Astrocyte (in vitro differentiated cells and primary cell): ENCODE results near the gene LTBP3. TPM values are rescaled to one million over a fixed set of nuclear protein-coding genes. Genes with fewer than 3 reads are reported as not detected.

Experiments
- DNase-seq: peaks from one replicate; pipeline ENCODE4 v3.0.0-alpha.2; 2010; ENCODE audit warnings: low read depth
- FAIRE-seq: peaks from 2 replicates; lab custom pipeline; 2011; peaks lifted over from hg19 to GRCh38; lab: Jason Lieb, UNC
- H2AFZ ChIP-seq: 2 replicates; pipeline ENCODE4 v1.6.0; 2012; ENCODE audit warnings: low read depth, low read length, inconsistent platforms
- H3K27ac ChIP-seq: 2 replicates; pipeline ENCODE4 v1.5.1; 2011; ENCODE audit warnings: low read depth, low read length, inconsistent platforms
- H3K27me3 ChIP-seq: 2 replicates; pipeline ENCODE4 v1.6.0; 2011; ENCODE audit warnings: low read length, inconsistent platforms; ENCODE audit not compliant: insufficient read depth
- H3K36me3 ChIP-seq: 2 replicates; pipeline ENCODE4 v1.5.1; 2011; ENCODE audit warnings: low read length, inconsistent platforms; ENCODE audit not compliant: insufficient read depth
- H3K4me1 ChIP-seq: 2 replicates; pipeline ENCODE4 v1.5.1; 2011; ENCODE audit warnings: low read length, inconsistent platforms; ENCODE audit not compliant: insufficient read depth
- H3K4me2 ChIP-seq: 2 replicates; pipeline ENCODE4 v1.6.0; 2012; ENCODE audit warnings: low read length, inconsistent platforms
- H3K4me3 ChIP-seq: 2 replicates; pipeline ENCODE4 v1.5.1; 2011; ENCODE audit warnings: low read depth, mild to moderate bottlenecking, low read length, inconsistent platforms; ENCODE audit not compliant: insufficient read depth
- H3K79me2 ChIP-seq: 2 replicates; pipeline ENCODE4 v1.6.0; 2012; ENCODE audit warnings: mild to moderate bottlenecking, low read length, inconsistent platforms; ENCODE audit not compliant: insufficient read depth
- H3K9ac ChIP-seq: 2 replicates; pipeline ENCODE4 v1.6.0; 2012; ENCODE audit warnings: mild to moderate bottlenecking, low read length, inconsistent platforms
- H3K9me3 ChIP-seq: 2 replicates; pipeline ENCODE4 v1.5.1; 2012; ENCODE audit warnings: low read depth, mild to moderate bottlenecking, low read length, inconsistent platforms; ENCODE audit not compliant: insufficient read depth
- H4K20me1 ChIP-seq: 2 replicates; pipeline ENCODE4 v1.6.0; 2012; ENCODE audit warnings: low read length, inconsistent platforms; ENCODE audit not compliant: insufficient read depth
- H3K27ac Mint-ChIP-seq: one replicate; pipeline ENCODE4 v1.8.0; 2021; ENCODE audit warnings: mild to moderate bottlenecking, mixed read lengths; ENCODE audit not compliant: unreplicated experiment
- H3K27me3 Mint-ChIP-seq: one replicate; pipeline ENCODE4 v1.8.0; 2021; ENCODE audit warnings: low read depth, mixed read lengths; ENCODE audit not compliant: unreplicated experiment
- H3K36me3 Mint-ChIP-seq: one replicate; pipeline ENCODE4 v1.8.0; 2021; ENCODE audit warnings: low read depth, mixed read lengths; ENCODE audit not compliant: unreplicated experiment
- H3K4me1 Mint-ChIP-seq: one replicate; pipeline ENCODE4 v1.8.0; 2021; ENCODE audit warnings: low read depth, mixed read lengths; ENCODE audit not compliant: unreplicated experiment
- H3K4me3 Mint-ChIP-seq: one replicate; pipeline ENCODE4 v1.8.0; 2021; ENCODE audit warnings: mild to moderate bottlenecking, moderate library complexity, mixed read lengths; ENCODE audit not compliant: unreplicated experiment
- H3K9me3 Mint-ChIP-seq: one replicate; pipeline ENCODE4 v1.8.0; 2021; ENCODE audit warnings: mild to moderate bottlenecking, mixed read lengths; ENCODE audit not compliant: unreplicated experiment
- CTCF ChIP-seq: IDR thresholded peaks from 2 replicates; pipeline ENCODE4 v1.5.1; 2011; ENCODE audit warnings: low read depth, mild to moderate bottlenecking, inconsistent platforms, low read length, moderate library complexity; ENCODE audit not compliant: insufficient read depth
- EZH2 ChIP-seq: IDR thresholded peaks from 2 replicates; pipeline ENCODE4 v1.6.1; 2012; ENCODE audit warnings: mild to moderate bottlenecking, low read length, inconsistent platforms; ENCODE audit not compliant: insufficient read depth
- total RNA-seq: library from RNA; stranded (reverse); gene quantifications from 2 replicates; pipeline ENCODE4 v1.2.1, GENCODE V29; 2021

LTBP3 gene
- total RNA-seq, 1 donor from 2014 or later = 33.2 TPM

DNA sequence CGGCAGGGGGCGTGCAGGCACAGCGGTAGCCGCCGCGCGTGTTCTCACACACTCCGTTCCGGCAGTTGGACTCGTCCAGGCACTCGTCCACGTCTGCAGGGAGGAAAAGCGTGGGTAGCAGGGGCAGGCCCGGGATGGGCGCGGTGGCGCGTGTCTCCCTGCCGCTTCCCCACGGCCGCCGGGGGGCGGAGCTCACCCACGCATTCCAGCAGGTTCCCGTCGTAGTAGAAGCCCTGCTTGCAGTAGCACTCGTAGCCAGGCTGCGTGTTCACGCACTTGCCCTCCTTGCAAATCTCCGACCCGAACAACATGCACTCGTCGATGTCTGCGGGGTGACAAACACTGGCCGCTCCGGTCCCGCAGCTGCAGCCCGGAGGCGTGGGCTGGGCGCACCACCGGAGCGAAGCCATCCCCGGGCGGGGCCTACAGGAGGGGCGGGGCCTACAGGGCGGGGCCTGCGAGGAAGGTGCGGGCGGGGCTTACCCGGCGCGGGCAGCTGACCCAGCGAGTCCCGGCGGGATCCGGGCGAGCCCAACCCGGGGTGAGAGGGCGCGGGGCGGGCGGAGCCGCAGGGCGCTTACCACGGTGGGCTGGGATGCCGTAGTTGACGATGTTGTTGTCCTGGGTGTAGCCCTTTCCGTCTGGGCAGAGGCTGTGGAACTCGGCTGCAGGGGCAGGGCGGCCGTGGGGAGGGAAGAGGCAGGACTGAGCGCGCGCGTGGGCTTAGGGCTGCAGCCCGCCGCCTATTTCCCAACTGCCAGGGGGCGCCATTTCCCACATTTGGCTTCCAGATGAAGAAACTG is 17.7 kb downstream of the LTBP3 start:
- FAIRE-seq (no peak), DNase-seq (peak; percentile 73)
- peak; percentile 60 for TF ChIP-seq CTCF
- TF ChIP-seq EZH2 = no peak
- peak overlapping the region; percentile 79 for H3K4me3 Mint-ChIP-seq
- peaks cover 4% of the 10 kb centered on the region for H3K4me1 Mint-ChIP-seq
- Histone ChIP-seq H3K27ac (no peak overlapping the region), H3K4me3 (peak overlapping the region; percentile 45), H3K4me2 (peak overlapping the region; percentile 91), H3K79me2 (no peaks in the 10 kb centered on the region), H4K20me1 (peaks cover 76% of the 10 kb centered on the region), H3K36me3 (peaks cover 19% of the 10 kb centered on the region), H3K9ac (peak overlapping the region; percentile 49), H3K4me1 (peaks cover 8% of the 10 kb centered on the region), H3K9me3 (no peaks in the 10 kb centered on the region), H2AFZ (peak overlapping the region; percentile 58), H3K27me3 (no peaks in the 10 kb centered on the region)
- peaks cover 13% of the 10 kb centered on the region for H3K36me3 Mint-ChIP-seq
- H3K27me3 Mint-ChIP-seq = peaks cover 20% of the 10 kb centered on the region
- H3K9me3 Mint-ChIP-seq = peaks cover 3% of the 10 kb centered on the region
- no peak overlapping the region for H3K27ac Mint-ChIP-seq

DNA sequence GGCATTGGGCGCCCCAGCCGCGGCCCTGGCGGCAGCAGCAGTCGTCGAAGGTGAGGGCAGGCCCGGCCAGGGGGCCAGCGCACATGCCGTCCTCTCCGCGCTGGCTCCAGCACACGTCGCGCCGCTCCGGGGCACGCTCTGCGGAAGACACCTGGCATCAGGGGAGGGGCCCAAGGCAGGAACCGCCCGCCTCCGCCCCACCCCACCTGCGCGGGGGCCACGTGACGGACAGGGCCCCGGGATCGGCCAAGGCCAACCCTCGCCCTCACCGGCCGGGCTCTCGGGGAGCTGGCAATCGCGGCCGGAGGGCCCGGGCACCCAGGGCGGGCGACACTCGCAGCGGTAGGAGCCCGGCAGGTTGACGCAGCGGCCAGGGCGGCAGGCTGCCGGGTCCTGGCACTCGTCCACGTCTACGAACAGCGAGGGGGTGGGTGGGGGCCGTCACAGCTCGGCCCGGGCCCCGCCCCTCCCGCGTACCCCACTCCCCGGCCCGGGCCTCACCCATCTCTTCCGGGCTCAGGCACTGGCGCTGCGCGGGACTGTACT is 18.3 kb downstream of the LTBP3 start:
- Histone ChIP-seq H3K4me2 (peak overlapping the region; percentile 91), H2AFZ (peak overlapping the region; percentile 32), H3K79me2 (no peaks in the 10 kb centered on the region), H3K27me3 (no peaks in the 10 kb centered on the region), H3K4me1 (peaks cover 8% of the 10 kb centered on the region), H3K4me3 (peak overlapping the region; percentile 45), H3K36me3 (peaks cover 16% of the 10 kb centered on the region), H3K9me3 (no peaks in the 10 kb centered on the region), H4K20me1 (peaks cover 76% of the 10 kb centered on the region), H3K9ac (peak overlapping the region; percentile 41), H3K27ac (no peak overlapping the region)
- DNase-seq (no peak), FAIRE-seq (no peak)
- peaks cover 4% of the 10 kb centered on the region for H3K4me1 Mint-ChIP-seq
- H3K27me3 Mint-ChIP-seq = peaks cover 13% of the 10 kb centered on the region
- no peak overlapping the region for H3K27ac Mint-ChIP-seq
- H3K9me3 Mint-ChIP-seq = no peaks in the 10 kb centered on the region
- TF ChIP-seq EZH2 (no peak), CTCF (no peak)
- H3K36me3 Mint-ChIP-seq = peaks cover 8% of the 10 kb centered on the region
- H3K4me3 Mint-ChIP-seq = peak overlapping the region; percentile 71
